Measurements from ENCODE around the gene GSE1. TPM values are rescaled to one million over a fixed set of nuclear protein-coding genes. Genes with fewer than 3 reads are reported as not detected.

Gene GSE1
- total RNA-seq, 4 donors from 2014 or later, result 100 to 139 (median 120) TPM

- peak; percentile 54 for DNase-seq
- in situ Hi-C loops (cut with MboI; ENCODE audit: low pct_ligation_motif_present in 1 of 4, low pct_unique_long_range_greater_than_20kb in 1 of 4, low sequenced_read_pairs in 3 of 4) (no loop called here), intact Hi-C loops (cut with DNase I; ENCODE audit: low total_unique reads) (no loop called here)
- H3K9me3 ChIP-seq, result no peaks in the 10 kb centered on the region
- peak overlapping the region; percentile 49 to 96 (median 64) for H3K4me3 ChIP-seq
- peaks cover 6 to 33% (median 17%) of the 10 kb centered on the region in 4 donors for H3K4me1 ChIP-seq
- H3K27ac ChIP-seq, result peak overlapping the region; percentile 40 to 79 (median 56)
- TF ChIP-seq POLR2AphosphoS5 (IDR thresholded peaks at IDR 0.05) (no peak), CTCF (IDR thresholded peaks at IDR 0.05) (peak in 2 of 5 experiments; percentile 26 to 36), EP300 (IDR thresholded peaks at IDR 0.05; ENCODE audit: low read depth) (no peak), POLR2A (IDR thresholded peaks at IDR 0.05) (peak; percentile 47)
- no peaks in the 10 kb centered on the region for H3K36me3 ChIP-seq
- 46 to 80% methylated on average over 1 to 49 of the region's 49 CpGs for WGBS, 2 donors (ENCODE audit: low coverage in 1 of 2)
- no peaks in the 10 kb centered on the region for H3K27me3 ChIP-seq
Measured at GRCh38 chr16:85687651-85688471, 74.7 kb downstream of the GSE1 start.

- Histone ChIP-seq H3K4me1 (peaks cover 6 to 33% (median 19%) of the 10 kb centered on the region in 4 donors), H3K27me3 (no peaks in the 10 kb centered on the region), H3K9me3 (no peaks in the 10 kb centered on the region), H3K36me3 (no peaks in the 10 kb centered on the region), H3K4me3 (peak within 1 kb of the TSS; percentile 49 to 96 (median 64)), H3K27ac (peak within 1 kb of the TSS; percentile 40 to 79 (median 56))
- DNase-seq, result peak; percentile 93
- 2% methylated on average over 34 of the region's 86 CpGs; no CpG with 5 or more reads in 1 of the 2 donors for WGBS, 2 donors (ENCODE audit: low coverage in 1 of 2)
- in situ Hi-C loops (cut with MboI; ENCODE audit: low pct_ligation_motif_present in 1 of 4, low pct_unique_long_range_greater_than_20kb in 1 of 4, low sequenced_read_pairs in 3 of 4), result no loop called here
- TF ChIP-seq EP300 (IDR thresholded peaks at IDR 0.05; ENCODE audit: low read depth) (no peak), POLR2AphosphoS5 (IDR thresholded peaks at IDR 0.05) (no peak), POLR2A (IDR thresholded peaks at IDR 0.05) (no peak), CTCF (IDR thresholded peaks at IDR 0.05) (no peak)
- intact Hi-C loops (cut with DNase I; ENCODE audit: low total_unique reads), result no loop called here
Measured at GRCh38 chr16:85688586-85689284, 75.6 kb downstream of the GSE1 start, which contains the start of gene GINS2. Gene GINS2, minus strand, starts transcription at chr16:85688954. Its CDS starts 56 bp downstream, at chr16:85688898.

- H3K27ac ChIP-seq, result no peak overlapping the region
- no peaks in the 10 kb centered on the region for H3K36me3 ChIP-seq
- intact Hi-C loops (cut with DNase I; ENCODE audit: low total_unique reads), result no loop called here
- H3K9me3 ChIP-seq, result no peaks in the 10 kb centered on the region
- in situ Hi-C loops (cut with MboI; ENCODE audit: low pct_ligation_motif_present in 1 of 4, low pct_unique_long_range_greater_than_20kb in 1 of 4, low sequenced_read_pairs in 3 of 4), result no loop called here
- DNase-seq, result no peak
- H3K27me3 ChIP-seq, result no peaks in the 10 kb centered on the region
- TF ChIP-seq CTCF (IDR thresholded peaks at IDR 0.05), result no peak
- no peak for TF ChIP-seq POLR2A (IDR thresholded peaks at IDR 0.05)
- no peak for TF ChIP-seq POLR2AphosphoS5 (IDR thresholded peaks at IDR 0.05)
- no peak for TF ChIP-seq EP300 (IDR thresholded peaks at IDR 0.05; ENCODE audit: low read depth)
- H3K4me3 ChIP-seq, result peak overlapping the region in 3 of 4 donors; percentile 49 to 96 (median 64)
- 0 to 35% methylated on average over 2 to 27 of the region's 27 CpGs for WGBS, 2 donors (ENCODE audit: low coverage in 1 of 2)
- peaks cover 6 to 33% (median 19%) of the 10 kb centered on the region in 4 donors for H3K4me1 ChIP-seq
Measured at GRCh38 chr16:85689285-85689949, 76.3 kb downstream of the GSE1 start.

- H3K36me3 ChIP-seq, result no peaks in the 10 kb centered on the region
- intact Hi-C loops (cut with DNase I; ENCODE audit: low total_unique reads), result no loop called here
- in situ Hi-C loops (cut with MboI; ENCODE audit: low pct_ligation_motif_present in 1 of 4, low pct_unique_long_range_greater_than_20kb in 1 of 4, low sequenced_read_pairs in 3 of 4), result no loop called here
Measured at GRCh38 chr16:85689950-85690320, 76.8 kb downstream of the GSE1 start.

More at GRCh38 chr16:85689950-85690320, 76.8 kb downstream of the GSE1 start:
- Histone ChIP-seq H3K4me3 (no peak overlapping the region), H3K27ac (no peak overlapping the region), H3K9me3 (no peaks in the 10 kb centered on the region), H3K4me1 (peaks cover 6 to 33% (median 19%) of the 10 kb centered on the region in 4 donors), H3K27me3 (no peaks in the 10 kb centered on the region)
- DNase-seq, result no peak
- no peak for TF ChIP-seq CTCF (IDR thresholded peaks at IDR 0.05)
- no peak for TF ChIP-seq POLR2A (IDR thresholded peaks at IDR 0.05)
- no peak for TF ChIP-seq EP300 (IDR thresholded peaks at IDR 0.05; ENCODE audit: low read depth)
- TF ChIP-seq POLR2AphosphoS5 (IDR thresholded peaks at IDR 0.05), result no peak
- 67 to 80% methylated on average over 1 to 9 of the region's 9 CpGs for WGBS, 2 donors (ENCODE audit: low coverage in 1 of 2)
